ENCODE measurements around the gene OSBPL6. TPM values are rescaled to one million over a fixed set of nuclear protein-coding genes. Genes with fewer than 3 reads are reported as not detected.

OSBPL6 gene
- total and polyA plus RNA-seq, 2 of the 13 experiments (the other 11 are each of a cell fraction or from before 2014, with no cell fraction given) = 0.03 to 0.11 TPM

- TF ChIP-seq HOXA3 (CRISPR knock-in tag; IDR thresholded peaks at IDR 0.05) (no peak), GMEB2 (CRISPR knock-in tag; IDR thresholded peaks at IDR 0.05; ENCODE audit: low read depth) (no peak), ZNF691 (CRISPR knock-in tag; IDR thresholded peaks at IDR 0.05; ENCODE audit: borderline replicate concordance, low read depth) (no peak), HNRNPK (IDR thresholded peaks at IDR 0.05; ENCODE audit: low read depth, low read length, poor library complexity, severe bottlenecking) (peak; percentile 77)
Measured at GRCh38 chr2:178195390-178196166, 1.3 kb downstream of the OSBPL6 start (continued).

GRCh38 chr2:178197791-178198190 is 3.5 kb downstream of the OSBPL6 start:
- no peak for DNase-seq (ENCODE audit: low spot score)
- Histone ChIP-seq H3K36me3 (replicated peaks in 1 of 2; ENCODE audit: control insufficient read depth in 1 of 2, insufficient read depth in 2 of 2, low read length in 2 of 2) (no peaks in the 10 kb centered on the region), H2AFZ (ENCODE audit: low read length) (no peak overlapping the region), H3K9me3 (ENCODE audit: low read length) (no peaks in the 10 kb centered on the region), H3K4me3 (replicated peaks in 1 of 3; ENCODE audit: insufficient read depth in 1 of 3, low read depth in 2 of 3, low read length in 3 of 3) (no peak overlapping the region), H3K27ac (ENCODE audit: extremely low read length, insufficient read depth, low read length) (no peak overlapping the region), H3K4me1 (ENCODE audit: insufficient read depth, low read length) (peaks cover 22% of the 10 kb centered on the region), H4K20me1 (ENCODE audit: insufficient read depth, low read length) (peaks cover 7% of the 10 kb centered on the region; the same call in 1 of the 2 replicates), H3K4me2 (ENCODE audit: low read depth, low read length) (no peak overlapping the region), H3K79me2 (ENCODE audit: insufficient read depth, low read length) (no peaks in the 10 kb centered on the region), H3K27me3 (ENCODE audit: control insufficient read depth in 1 of 2, insufficient read depth in 2 of 2, low read length in 2 of 2) (peaks cover 8 to 57% of the 10 kb centered on the region in 2 experiments; a peak in 4 of 5 replicates), H3K9ac (ENCODE audit: insufficient read depth, low read depth, low read length) (no peak overlapping the region)
- CTCF ChIA-PET (ENCODE audit: low intra/inter-chr PET ratio, low total read pairs) = no interaction called here
- no TSS peak for BruUV-seq (replicated peaks)
- no peak for ATAC-seq
- TF ChIP-seq ZNF646 (CRISPR knock-in tag; IDR thresholded peaks at IDR 0.05) (no peak), MTA1 (CRISPR knock-in tag; IDR thresholded peaks at IDR 0.05; ENCODE audit: borderline replicate concordance) (no peak), CBX5 (CRISPR knock-in tag; IDR thresholded peaks at IDR 0.05; ENCODE audit: borderline replicate concordance) (no peak), ZNF770 (CRISPR knock-in tag; IDR thresholded peaks at IDR 0.05) (no peak), ZNF670 (CRISPR knock-in tag; IDR thresholded peaks at IDR 0.05; ENCODE audit: borderline replicate concordance) (no peak)
- in situ Hi-C loops (cut with HindIII; ENCODE audit: extremely low pct_ligation_motif_present, low pct_unique_long_range_greater_than_20kb) = no loop called here
- intact Hi-C loops (cut with micrococcal nuclease; ENCODE audit: unreplicated experiment) = loop anchor here (5.0 kb wide), 1 partner anchor 80 kb away; no protein-coding TSS in a partner anchor
- 18% methylated on average over 1 of the region's 1 CpG for WGBS (ENCODE audit: low lambda C conversion rate)
- no peak for FAIRE-seq
- POLR2A ChIA-PET = no interaction called here
